ACC112 (cell line): Measurements from ENCODE around the gene CD276.
"Not testable (repeated sequence)": the region's sequence is repeated elsewhere in the genome, so short reads cannot be mapped to it uniquely, and the experiment has no call there.

Experiments
- H2AFZ ChIP-seq: fragments of 200-600 bp; sonication (generic); one replicate; pipeline ENCODE4 v1.6.0; 2017; ENCODE audit warnings: antibody characterized with exemption, low read length; ENCODE audit not compliant: unreplicated experiment
- H3K27ac ChIP-seq: fragments of 200-600 bp; sonication (generic); 2 replicates; pipeline ENCODE4 v1.5.1; 2014; ENCODE audit warnings: low read depth, mild to moderate bottlenecking, antibody characterized with exemption, low read length, moderate library complexity
- H3K27me3 ChIP-seq: fragments of 200-600 bp; sonication (generic); 2 replicates; pipeline ENCODE4 v1.6.1; 2014; ENCODE audit warnings: mild to moderate bottlenecking, antibody characterized with exemption, low read length, moderate library complexity, mixed read lengths; ENCODE audit not compliant: insufficient read depth
- H3K36me3 ChIP-seq: fragments of 200-600 bp; sonication (generic); 2 replicates; pipeline ENCODE4 v1.6.1; 2016; ENCODE audit warnings: mild to moderate bottlenecking, antibody characterized with exemption, low read length, moderate library complexity, mixed read lengths; ENCODE audit not compliant: insufficient read depth
- H3K4me1 ChIP-seq: fragments of 200-600 bp; sonication (generic); one replicate; pipeline ENCODE4 v1.6.1; 2016; ENCODE audit warnings: low read length, mixed read lengths; ENCODE audit not compliant: insufficient read depth, unreplicated experiment, control insufficient read depth
- H3K4me3 ChIP-seq: fragments of 200-600 bp; sonication (generic); 2 replicates; pipeline ENCODE4 v1.5.1; 2014; ENCODE audit warnings: mild to moderate bottlenecking, low read depth, low read length
- H3K79me2 ChIP-seq: fragments of 200-600 bp; sonication (generic); one replicate; pipeline ENCODE4 v1.6.0; 2016; ENCODE audit warnings: low read length; ENCODE audit not compliant: control insufficient read depth, unreplicated experiment, insufficient read depth

Gene CD276

DNA sequence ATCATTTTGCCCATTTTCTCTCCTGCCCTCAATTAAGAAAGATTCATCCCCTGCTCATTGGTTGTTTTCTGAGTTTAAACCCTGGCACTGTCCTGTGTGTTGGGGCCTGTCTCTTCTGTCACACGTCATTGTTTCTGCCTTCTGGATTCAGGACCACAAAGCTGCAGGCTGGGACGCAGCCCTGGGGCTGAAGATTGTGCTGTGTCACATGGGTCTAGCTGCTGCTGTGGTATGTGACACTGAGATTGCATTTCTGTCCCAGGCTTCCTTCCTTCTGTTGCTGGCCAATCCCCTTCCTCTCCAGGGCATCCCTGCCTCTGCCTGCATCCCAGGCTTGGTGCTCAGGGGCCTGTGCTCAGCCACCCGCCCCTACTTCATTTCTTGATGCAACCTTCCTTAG, 40.0 kb downstream of the CD276 start:
- H3K36me3 ChIP-seq: no peaks in the 10 kb centered on the region
- no peak overlapping the region for H3K27ac ChIP-seq
- no peaks in the 10 kb centered on the region for H3K4me1 ChIP-seq
- no peak overlapping the region for H3K4me3 ChIP-seq
- no peak overlapping the region for H2AFZ ChIP-seq
- H3K79me2 ChIP-seq: no peaks in the 10 kb centered on the region
- no peaks in the 10 kb centered on the region for H3K27me3 ChIP-seq

DNA sequence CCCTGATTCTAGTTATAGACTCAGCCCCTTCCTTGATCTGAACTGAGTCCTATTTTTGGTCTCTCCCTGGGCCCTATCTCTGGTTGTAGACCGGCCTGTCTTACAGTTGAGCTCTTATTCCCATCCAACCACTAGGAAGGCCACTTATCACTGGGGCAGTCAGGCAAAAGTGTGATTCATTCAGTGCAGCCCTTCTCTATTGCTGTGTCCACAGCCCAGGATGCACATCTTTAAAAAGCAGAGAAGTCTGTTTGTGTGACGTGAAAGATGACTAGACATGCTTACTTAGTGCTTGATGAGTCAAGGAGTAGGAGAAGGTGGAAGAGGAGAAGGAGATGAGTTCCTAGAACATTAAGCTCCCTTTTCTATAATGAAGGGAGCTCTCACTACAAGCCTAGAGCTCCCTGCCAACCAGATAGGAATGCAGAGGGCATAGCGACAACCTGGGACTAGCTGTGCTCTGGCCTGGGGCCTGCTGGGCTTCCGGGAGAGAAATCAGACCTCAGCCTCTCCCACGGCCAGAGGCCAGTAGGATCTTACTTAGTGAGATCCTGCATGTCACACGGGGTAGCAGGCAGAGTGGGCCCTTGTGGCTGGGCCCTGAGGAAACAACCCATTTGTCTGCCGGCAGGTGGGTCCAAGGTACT, 43.3 kb downstream of the CD276 start:
- Histone ChIP-seq H3K4me1 (no peaks in the 10 kb centered on the region), H3K36me3 (no peaks in the 10 kb centered on the region), H3K27me3 (no peaks in the 10 kb centered on the region), H3K27ac (no peak overlapping the region), H2AFZ (no peak overlapping the region), H3K79me2 (no peaks in the 10 kb centered on the region), H3K4me3 (no peak overlapping the region)

DNA sequence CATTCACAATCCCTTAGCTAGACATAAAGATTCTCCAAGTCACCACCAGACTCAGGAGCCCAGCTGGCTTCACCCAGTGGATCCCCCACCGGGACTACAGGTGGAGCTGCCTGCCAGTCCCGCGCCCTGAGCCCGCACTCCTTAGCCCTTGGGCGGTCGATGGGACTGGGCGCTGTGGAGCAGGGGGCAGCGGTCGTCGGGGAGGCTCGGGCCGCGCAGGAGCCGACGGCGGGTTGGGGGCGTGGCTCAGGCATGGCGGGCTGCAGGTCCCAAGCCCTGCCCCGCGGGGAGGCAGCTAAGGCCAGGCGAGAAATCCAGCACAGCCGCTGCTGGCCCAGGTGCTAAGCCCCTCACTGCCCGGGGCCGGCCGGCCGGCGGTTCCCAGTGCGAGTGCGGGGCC, 47.9 kb downstream of the CD276 start:
- not testable (repeated sequence) for H3K4me1 ChIP-seq, H3K36me3 ChIP-seq, H3K79me2 ChIP-seq, H3K27ac ChIP-seq, H3K4me3 ChIP-seq, H2AFZ ChIP-seq
- peaks cover 15% of the 10 kb centered on the region for H3K27me3 ChIP-seq

GRCh38 chr15:73732930-73733329, 48.7 kb downstream of the CD276 start:
- H3K4me3 ChIP-seq: no peak overlapping the region
- no peaks in the 10 kb centered on the region for H3K4me1 ChIP-seq
- no peak overlapping the region for H3K27ac ChIP-seq
- no peaks in the 10 kb centered on the region for H3K79me2 ChIP-seq
- H3K36me3 ChIP-seq: no peaks in the 10 kb centered on the region
- H2AFZ ChIP-seq: no peak overlapping the region
- peaks cover 15% of the 10 kb centered on the region for H3K27me3 ChIP-seq

DNA sequence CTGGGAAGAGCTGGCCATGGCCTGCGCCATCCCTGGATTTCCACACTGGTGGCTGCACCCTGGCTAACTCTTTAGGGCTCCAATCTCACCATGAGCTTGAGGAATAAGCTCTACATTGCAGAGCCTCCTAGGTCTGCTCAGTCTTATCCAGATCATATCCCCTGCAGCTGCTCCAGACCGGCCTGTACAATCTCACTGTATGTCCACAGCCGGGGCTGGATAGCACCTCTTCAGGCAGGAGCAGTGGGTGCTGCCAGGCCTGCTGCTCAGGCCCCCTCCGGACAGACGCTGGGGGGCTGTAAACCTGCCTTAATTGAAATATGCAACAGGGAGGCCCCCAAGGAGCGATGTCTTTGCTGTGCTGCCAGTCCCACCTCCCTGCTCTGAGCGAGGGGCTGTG, 53.4 kb downstream of the CD276 start:
- H3K27ac ChIP-seq: no peak overlapping the region
- peaks cover 2% of the 10 kb centered on the region for H3K4me1 ChIP-seq
- no peak overlapping the region for H3K4me3 ChIP-seq
- H3K79me2 ChIP-seq: no peaks in the 10 kb centered on the region
- H3K27me3 ChIP-seq: peaks cover 15% of the 10 kb centered on the region
- no peaks in the 10 kb centered on the region for H3K36me3 ChIP-seq
- H2AFZ ChIP-seq: no peak overlapping the region

DNA sequence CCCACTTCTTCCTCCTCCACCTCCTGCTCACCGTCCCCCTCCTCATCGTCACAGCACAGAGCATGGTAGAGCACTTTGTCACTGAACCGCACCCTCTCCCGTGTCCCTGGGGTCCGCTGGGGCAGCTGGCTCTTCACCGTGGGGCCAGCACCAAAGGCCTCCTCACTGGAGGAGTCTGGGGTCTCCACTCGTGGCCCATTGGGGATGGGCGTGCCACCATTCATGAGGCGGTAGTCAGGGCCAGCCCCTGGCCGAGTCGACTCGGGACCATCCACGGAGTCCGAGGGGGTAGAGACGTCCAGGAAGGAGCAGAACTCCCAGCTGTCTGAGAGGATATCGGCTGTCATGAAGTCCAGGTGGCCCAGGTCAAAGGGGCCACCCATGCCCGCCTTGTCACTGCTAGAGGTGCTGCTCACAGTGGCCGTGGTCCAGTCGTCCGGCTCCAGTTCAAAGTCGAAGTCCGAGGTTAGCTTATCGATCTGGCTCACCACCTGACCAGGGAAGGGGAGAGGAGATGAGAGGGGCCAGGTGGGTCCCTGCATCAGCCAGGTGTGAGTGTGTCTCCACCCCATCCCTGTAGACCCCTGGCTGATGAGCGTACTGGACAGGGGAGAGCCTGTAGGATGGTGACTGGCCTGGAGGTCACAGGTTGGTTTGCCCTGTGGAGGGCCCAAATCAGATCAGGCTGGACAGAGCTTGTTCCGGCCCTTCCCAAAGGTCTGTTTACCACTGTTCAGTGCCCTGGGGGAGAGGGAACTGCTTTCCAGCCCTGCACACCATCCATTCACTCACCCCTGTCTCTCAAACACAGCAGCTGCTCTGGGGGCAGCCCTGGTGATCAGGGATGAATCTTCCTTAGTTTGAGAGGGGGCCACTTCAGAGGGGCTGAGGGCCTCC, 56.2 kb downstream of the CD276 start:
- Histone ChIP-seq H3K4me3 (no peak overlapping the region), H3K27ac (no peak overlapping the region)

GRCh38 chr15:73741321-73741836, 57.2 kb downstream of the CD276 start:
- no peak overlapping the region for H2AFZ ChIP-seq
- H3K4me1 ChIP-seq: peaks cover 10% of the 10 kb centered on the region
- no peaks in the 10 kb centered on the region for H3K27me3 ChIP-seq
- H3K4me3 ChIP-seq: no peak overlapping the region
- H3K36me3 ChIP-seq: no peaks in the 10 kb centered on the region
- H3K27ac ChIP-seq: no peak overlapping the region
- no peaks in the 10 kb centered on the region for H3K79me2 ChIP-seq

More for the DNA sequence above, 56.2 kb downstream of the CD276 start:
- Histone ChIP-seq H3K4me1 (peaks cover 10% of the 10 kb centered on the region), H2AFZ (no peak overlapping the region), H3K27me3 (peaks cover 7% of the 10 kb centered on the region), H3K36me3 (no peaks in the 10 kb centered on the region), H3K79me2 (no peaks in the 10 kb centered on the region)

- H3K79me2 ChIP-seq: no peaks in the 10 kb centered on the region
- peaks cover 10% of the 10 kb centered on the region for H3K4me1 ChIP-seq
- H3K36me3 ChIP-seq: no peaks in the 10 kb centered on the region
- H3K27me3 ChIP-seq: no peaks in the 10 kb centered on the region
- no peak overlapping the region for H3K27ac ChIP-seq
- no peak overlapping the region for H3K4me3 ChIP-seq
- H2AFZ ChIP-seq: no peak overlapping the region
These were observed 60.1 kb downstream of the CD276 start for GRCh38 chr15:73744293-73744692.

- Histone ChIP-seq H3K36me3 (no peaks in the 10 kb centered on the region), H3K79me2 (no peaks in the 10 kb centered on the region), H2AFZ (no peak overlapping the region), H3K27me3 (no peaks in the 10 kb centered on the region), H3K27ac (no peak overlapping the region), H3K4me1 (peaks cover 10% of the 10 kb centered on the region), H3K4me3 (no peak overlapping the region)
These were observed 60.9 kb downstream of the CD276 start for GRCh38 chr15:73745073-73745472.

DNA sequence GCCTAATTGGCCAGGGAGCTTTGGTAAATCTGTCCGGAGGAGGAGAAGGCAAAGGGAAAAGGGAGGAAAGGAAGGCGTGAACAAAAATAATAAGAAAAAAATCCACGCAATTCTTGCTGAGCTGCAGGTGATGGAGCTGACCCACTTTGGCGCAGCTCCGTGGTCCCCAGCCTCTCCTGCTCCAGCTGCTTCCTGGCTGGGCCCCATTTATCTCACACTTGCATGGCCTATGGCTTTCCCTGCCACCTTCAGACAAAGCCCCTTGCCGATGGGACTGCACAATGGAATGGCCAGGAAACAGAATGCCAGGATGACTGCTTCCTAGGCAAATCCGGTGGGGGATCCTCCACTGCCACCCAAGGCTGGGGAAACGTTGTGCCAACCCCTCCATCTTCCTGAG, 62.1 kb downstream of the CD276 start:
- H3K36me3 ChIP-seq: no peaks in the 10 kb centered on the region

GRCh38 chr15:73746883-73747282, 62.7 kb downstream of the CD276 start:
- H3K4me1 ChIP-seq: peaks cover 10% of the 10 kb centered on the region
- H3K36me3 ChIP-seq: no peaks in the 10 kb centered on the region
- no peaks in the 10 kb centered on the region for H3K79me2 ChIP-seq
- no peak overlapping the region for H2AFZ ChIP-seq
- no peak overlapping the region for H3K4me3 ChIP-seq
- peaks cover 4% of the 10 kb centered on the region; the same call in 1 of the 2 replicates for H3K27me3 ChIP-seq
- no peak overlapping the region for H3K27ac ChIP-seq

More for the DNA sequence above, 62.1 kb downstream of the CD276 start:
- no peaks in the 10 kb centered on the region for H3K27me3 ChIP-seq
- no peak overlapping the region for H3K27ac ChIP-seq
- H3K4me3 ChIP-seq: no peak overlapping the region
- no peaks in the 10 kb centered on the region for H3K79me2 ChIP-seq
- H2AFZ ChIP-seq: no peak overlapping the region
- H3K4me1 ChIP-seq: peaks cover 10% of the 10 kb centered on the region
